PFSK-1 (cell line): ENCODE measurements around the gene ACER3.

Experiments
- FOXP2 ChIP-seq: optimal IDR thresholded peaks from 2 replicates; pipeline ENCODE3; 2011; ENCODE audit warnings: borderline replicate concordance, control low read depth, inconsistent platforms; ENCODE audit not compliant: insufficient read depth; ENCODE audit errors: extremely low read length, extremely low read depth
- POLR2AphosphoS5 ChIP-seq: IDR thresholded peaks from 2 replicates; pipeline ENCODE4 v1.6.1; 2012; ENCODE audit warnings: low read depth, mild to moderate bottlenecking, control low read depth, low read length, moderate library complexity
- REST ChIP-seq, 2 experiments: IDR thresholded peaks; 2 replicates each; pipeline versions ENCODE4 v1.6.1 to v1.8.0; 2011 to 2012; ENCODE audit warnings: low read depth in 2 of 2, low read length in 2 of 2, control low read depth in 1 of 2, inconsistent platforms in 1 of 2, mild to moderate bottlenecking in 1 of 2, moderate library complexity in 1 of 2; ENCODE audit not compliant: insufficient read depth in 1 of 2
- SIN3A ChIP-seq: IDR thresholded peaks from 2 replicates; pipeline ENCODE4 v1.6.1; 2012; ENCODE audit warnings: mild to moderate bottlenecking, low read length, moderate library complexity, borderline replicate concordance; ENCODE audit not compliant: insufficient read depth
- TAF1 ChIP-seq: IDR thresholded peaks from 2 replicates; pipeline ENCODE4 v1.6.1; 2012; ENCODE audit warnings: low read length, control low read depth, borderline replicate concordance; ENCODE audit not compliant: insufficient read depth

The ACER3 gene

GRCh38 chr11:76889411-76889975 lies 28.8 kb downstream of the ACER3 start:
- no peak for TF ChIP-seq SIN3A

GRCh38 chr11:76890329-76890728 lies 29.6 kb downstream of the ACER3 start:
- TF ChIP-seq FOXP2 (no peak), POLR2AphosphoS5 (no peak), REST (IDR thresholded peaks at IDR 0.05; ENCODE audit: insufficient read depth in 1 of 2, low read depth in 2 of 2, low read length in 2 of 2) (no peak)

- TF ChIP-seq FOXP2 = no peak
- no peak for TF ChIP-seq REST (IDR thresholded peaks at IDR 0.05; ENCODE audit: insufficient read depth in 1 of 2, low read depth in 2 of 2, low read length in 2 of 2)
- no peak for TF ChIP-seq SIN3A
- no peak for TF ChIP-seq POLR2AphosphoS5
- no peak for TF ChIP-seq TAF1
Measured at GRCh38 chr11:76891285-76891684, 30.6 kb downstream of the ACER3 start.

- TF ChIP-seq REST (IDR thresholded peaks at IDR 0.05; ENCODE audit: insufficient read depth in 1 of 2, low read depth in 2 of 2, low read length in 2 of 2) (no peak), TAF1 (no peak), SIN3A (no peak), FOXP2 (no peak), POLR2AphosphoS5 (no peak)
Measured at GRCh38 chr11:76891793-76892192, 31.1 kb downstream of the ACER3 start.

GRCh38 chr11:76892306-76892705 lies 31.6 kb downstream of the ACER3 start:
- TF ChIP-seq SIN3A = no peak
- TF ChIP-seq POLR2AphosphoS5 = no peak
- no peak for TF ChIP-seq TAF1
- no peak for TF ChIP-seq FOXP2
- TF ChIP-seq REST (IDR thresholded peaks at IDR 0.05; ENCODE audit: insufficient read depth in 1 of 2, low read depth in 2 of 2, low read length in 2 of 2) = no peak
